Bronchial epithelial cell (primary cell): ENCODE results near the gene CREB5. TPM values are rescaled to one million over a fixed set of nuclear protein-coding genes. Genes with fewer than 3 reads are reported as not detected.
A peak's percentile ranks its signal among the peaks of the same experiment; 100 is the strongest.

Experiments used
- DNase-seq: peaks from one replicate; pipeline ENCODE4 v3.0.0-alpha.2; 2010; ENCODE audit warnings: low read depth
- FAIRE-seq: peaks from 2 replicates; lab custom pipeline; 2011; peaks lifted over from hg19 to GRCh38; lab: Jason Lieb, UNC
- H3K27me3 ChIP-seq: 2 replicates; pipeline ENCODE4 v1.5.1; 2011; ENCODE audit warnings: low read length; ENCODE audit not compliant: control insufficient read depth, insufficient read depth
- H3K36me3 ChIP-seq: 2 replicates; pipeline ENCODE4 v1.5.1; 2011; ENCODE audit warnings: low read length; ENCODE audit not compliant: control insufficient read depth, insufficient read depth
- H3K4me3 ChIP-seq: 2 replicates; pipeline ENCODE4 v1.5.1; 2011; ENCODE audit warnings: mild to moderate bottlenecking, low read depth, low read length, control low read depth
- total RNA-seq: library from RNA; depleted of rRNA; stranded (reverse); fragments of >200 nt; gene quantifications from 2 replicates; pipeline ENCODE4 v1.2.1, GENCODE V29; 2014
- TF ChIP-seq, protein P1 (sequence below): IDR thresholded peaks from 2 replicates; pipeline ENCODE4 v1.5.1; 2011; ENCODE audit warnings: mild to moderate bottlenecking, moderate library complexity, low read length, control low read depth, inconsistent platforms; ENCODE audit not compliant: insufficient read depth, severe bottlenecking

The CREB5 gene
- total RNA-seq, 1 donor from 2014 or later, result 2.1 TPM

DNA sequence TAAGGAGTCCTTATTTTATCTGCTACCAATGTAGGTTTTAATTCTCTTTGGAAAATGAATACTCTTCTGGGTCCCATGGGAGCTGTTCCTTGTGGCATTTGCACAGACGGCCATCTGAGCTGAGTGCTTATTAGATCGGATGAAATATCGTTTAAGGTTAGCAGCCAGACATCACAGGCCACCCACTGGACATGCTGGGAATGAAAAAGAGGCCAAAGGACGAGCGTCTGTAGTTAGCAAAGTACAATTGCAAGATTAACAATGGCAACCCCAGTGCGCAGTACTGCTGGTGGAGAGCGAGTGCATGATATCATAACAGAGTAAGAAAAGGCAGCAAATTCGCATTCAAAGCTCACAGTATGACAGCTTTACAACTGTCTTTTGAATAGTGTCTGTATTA lies 28.3 kb upstream of the CREB5 start:
- FAIRE-seq (no peak), DNase-seq (no peak)
- no peaks in the 10 kb centered on the region for H3K36me3 ChIP-seq
- H3K4me3 ChIP-seq, result no peak overlapping the region
- H3K27me3 ChIP-seq, result no peaks in the 10 kb centered on the region
- TF ChIP-seq, protein P1, sequence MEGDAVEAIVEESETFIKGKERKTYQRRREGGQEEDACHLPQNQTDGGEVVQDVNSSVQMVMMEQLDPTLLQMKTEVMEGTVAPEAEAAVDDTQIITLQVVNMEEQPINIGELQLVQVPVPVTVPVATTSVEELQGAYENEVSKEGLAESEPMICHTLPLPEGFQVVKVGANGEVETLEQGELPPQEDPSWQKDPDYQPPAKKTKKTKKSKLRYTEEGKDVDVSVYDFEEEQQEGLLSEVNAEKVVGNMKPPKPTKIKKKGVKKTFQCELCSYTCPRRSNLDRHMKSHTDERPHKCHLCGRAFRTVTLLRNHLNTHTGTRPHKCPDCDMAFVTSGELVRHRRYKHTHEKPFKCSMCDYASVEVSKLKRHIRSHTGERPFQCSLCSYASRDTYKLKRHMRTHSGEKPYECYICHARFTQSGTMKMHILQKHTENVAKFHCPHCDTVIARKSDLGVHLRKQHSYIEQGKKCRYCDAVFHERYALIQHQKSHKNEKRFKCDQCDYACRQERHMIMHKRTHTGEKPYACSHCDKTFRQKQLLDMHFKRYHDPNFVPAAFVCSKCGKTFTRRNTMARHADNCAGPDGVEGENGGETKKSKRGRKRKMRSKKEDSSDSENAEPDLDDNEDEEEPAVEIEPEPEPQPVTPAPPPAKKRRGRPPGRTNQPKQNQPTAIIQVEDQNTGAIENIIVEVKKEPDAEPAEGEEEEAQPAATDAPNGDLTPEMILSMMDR, result no peak

DNA sequence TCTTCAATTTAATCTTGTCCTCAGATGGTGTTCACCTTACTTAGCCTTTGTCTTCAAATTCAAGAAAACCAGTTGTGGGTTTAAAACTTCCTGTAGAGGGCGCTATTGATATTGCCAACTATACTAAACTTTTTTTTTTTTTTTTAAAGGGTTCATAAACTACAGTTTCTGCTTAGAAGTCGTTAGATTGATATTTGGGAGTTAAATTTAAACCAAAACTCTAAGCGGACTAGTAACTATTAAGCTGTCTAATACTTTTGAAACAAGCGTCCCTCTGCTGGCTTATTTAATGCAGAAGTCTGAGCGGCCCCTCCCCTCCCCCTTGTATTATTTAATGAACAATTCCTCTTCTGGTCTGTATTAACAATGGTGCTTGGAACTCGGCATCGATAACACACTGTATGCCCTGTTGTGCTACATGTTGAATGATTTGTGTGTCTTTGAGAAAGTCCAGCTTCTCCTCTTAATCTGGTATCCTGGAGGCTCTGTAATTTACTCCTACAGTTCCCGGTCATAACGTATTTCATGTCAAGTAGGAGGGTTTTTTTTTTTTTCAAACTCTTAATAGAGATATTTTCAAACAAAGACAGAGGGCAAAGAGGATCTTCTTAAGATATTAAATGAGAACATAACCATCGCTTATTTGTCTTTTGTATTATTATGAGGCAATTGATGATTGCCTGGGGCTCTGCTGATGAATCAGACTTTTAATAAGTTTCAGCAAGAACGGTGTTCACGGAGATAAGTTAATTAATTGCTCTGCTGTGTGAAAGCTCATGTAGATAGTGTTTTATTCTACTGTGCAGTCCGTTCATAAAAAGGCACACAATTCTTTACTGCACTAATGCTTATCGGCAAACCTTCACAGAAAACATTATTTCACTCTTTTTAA lies 22.6 kb upstream of the CREB5 start:
- Histone ChIP-seq H3K4me3 (no peak overlapping the region), H3K36me3 (no peaks in the 10 kb centered on the region), H3K27me3 (no peaks in the 10 kb centered on the region)
- DNase-seq (peak; percentile 75), FAIRE-seq (no peak)
- TF ChIP-seq, protein P1, result peak; percentile 52

DNA sequence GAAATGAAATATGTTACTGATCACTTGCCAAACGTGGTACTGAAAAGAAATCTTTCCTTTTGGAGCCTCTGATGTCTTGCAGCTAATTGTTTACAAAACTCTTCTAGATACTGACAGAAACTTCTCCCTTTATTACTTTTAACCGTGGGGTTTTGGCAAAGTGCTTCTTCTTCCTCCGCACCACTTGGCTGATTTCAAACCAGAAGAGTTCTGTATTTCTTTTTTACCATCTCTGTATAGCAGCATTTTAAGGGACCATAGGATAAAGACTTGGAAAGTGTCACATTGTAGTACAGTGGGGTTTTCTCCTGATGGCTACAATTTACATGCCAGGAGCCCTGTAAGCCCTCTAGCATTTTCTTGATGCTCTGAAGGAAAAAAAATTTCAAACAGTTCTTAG lies 21.9 kb upstream of the CREB5 start:
- TF ChIP-seq, protein P1, result no peak
- DNase-seq (no peak), FAIRE-seq (no peak)
- Histone ChIP-seq H3K4me3 (no peak overlapping the region), H3K36me3 (no peaks in the 10 kb centered on the region), H3K27me3 (no peaks in the 10 kb centered on the region)

DNA sequence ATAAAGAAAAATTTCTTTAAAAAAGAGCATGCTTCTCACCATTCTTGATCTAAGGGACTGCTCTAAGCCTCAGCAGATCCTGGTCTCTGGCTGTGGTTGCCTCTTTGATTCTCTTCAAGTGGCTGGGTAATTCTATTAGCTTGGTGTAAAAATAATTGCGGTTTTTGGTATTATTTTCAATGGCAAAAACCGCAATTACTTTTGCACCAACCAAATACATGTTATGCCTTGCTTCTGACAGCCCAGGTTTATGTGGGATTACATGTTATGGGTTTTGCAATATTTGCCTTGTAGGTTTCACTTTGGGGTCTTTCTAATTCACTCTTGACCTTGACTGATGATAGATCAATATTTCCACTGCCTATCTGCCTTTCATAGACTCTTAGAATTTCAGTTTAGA lies 20.0 kb upstream of the CREB5 start:
- Histone ChIP-seq H3K36me3 (no peaks in the 10 kb centered on the region), H3K27me3 (no peaks in the 10 kb centered on the region), H3K4me3 (no peak overlapping the region)
- TF ChIP-seq, protein P1, result no peak
- DNase-seq (no peak), FAIRE-seq (no peak)

DNA sequence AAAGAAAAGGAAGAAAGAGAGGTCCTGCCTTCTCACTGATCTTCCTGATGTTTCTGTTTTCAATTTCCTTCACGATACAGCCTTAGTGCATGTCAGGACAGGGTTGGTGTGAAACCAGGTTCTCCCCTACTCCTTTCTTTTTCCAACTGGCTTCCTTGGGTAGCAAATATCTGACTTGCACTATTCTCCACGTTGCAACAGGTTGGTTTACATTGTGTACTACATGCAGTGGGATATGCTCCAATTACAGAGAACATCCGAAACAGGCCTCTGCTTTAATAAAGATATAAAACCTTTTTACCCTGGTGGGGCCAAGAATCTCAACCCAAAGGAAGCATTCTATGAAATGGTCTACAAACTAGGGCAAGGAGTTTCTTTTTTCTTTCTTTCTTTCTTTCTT lies 16.9 kb upstream of the CREB5 start:
- Histone ChIP-seq H3K4me3 (no peak overlapping the region), H3K36me3 (no peaks in the 10 kb centered on the region), H3K27me3 (no peaks in the 10 kb centered on the region)
- peak; percentile 24 for DNase-seq
- TF ChIP-seq, protein P1, result no peak
- FAIRE-seq, result no peak
